Aorta (tissue), 5 donors: ENCODE data around the gene HSPB9. TPM values are rescaled to one million over a fixed set of nuclear protein-coding genes. Genes with fewer than 3 reads are reported as not detected.

Source experiments
- ATAC-seq: fragments of 200-7000 bp; cut with Tn5 transposase; one replicate; pipeline ENCODE4 v1.9.1; 2022; ENCODE audit warnings: moderate library complexity; ENCODE audit not compliant: low FRiP score
- DNase-seq, 2 donors: peaks; one replicate each; pipeline ENCODE4 v3.0.0-alpha.2; 2020
- H3K27ac ChIP-seq, 2 donors: one replicate each; pipeline ENCODE4 v1.5.1; 2013; ENCODE audit warnings: low read length in 2 of 2, mild to moderate bottlenecking in 2 of 2, moderate library complexity in 2 of 2, control low read depth in 1 of 2, inconsistent platforms in 1 of 2, low read depth in 1 of 2
- H3K27me3 ChIP-seq, 2 donors: one replicate each; pipeline ENCODE4 v1.6.1; 2013; ENCODE audit warnings: control low read depth in 1 of 2, low read length in 1 of 2, mild to moderate bottlenecking in 1 of 2, moderate library complexity in 1 of 2; ENCODE audit not compliant: insufficient read depth in 2 of 2, control insufficient read depth in 1 of 2
- H3K36me3 ChIP-seq, 2 donors: one replicate each; pipeline ENCODE4 v1.6.1; 2013; ENCODE audit warnings: control low read depth in 1 of 2, low read length in 1 of 2, mild to moderate bottlenecking in 1 of 2; ENCODE audit not compliant: insufficient read depth in 2 of 2, control insufficient read depth in 1 of 2
- H3K4me1 ChIP-seq, 2 donors: one replicate each; pipeline ENCODE4 v1.6.1; 2013; ENCODE audit warnings: low read length in 2 of 2, control low read depth in 1 of 2, mild to moderate bottlenecking in 1 of 2, moderate library complexity in 1 of 2; ENCODE audit not compliant: insufficient read depth in 2 of 2, control insufficient read depth in 1 of 2
- H3K4me3 ChIP-seq, 2 donors: one replicate each; pipeline ENCODE4 v1.5.1; 2013; ENCODE audit warnings: low read length in 2 of 2, control low read depth in 1 of 2, mild to moderate bottlenecking in 1 of 2
- H3K9me3 ChIP-seq: one replicate; pipeline ENCODE4 v1.6.1; 2013; ENCODE audit warnings: mild to moderate bottlenecking, low read length; ENCODE audit not compliant: control insufficient read depth
- WGBS, 2 donors: extraction: QIAGEN DNeasy Blood & Tissue Kit; methylation state at CpG; one replicate each; pipeline ENCODE4 v1.1.7; 2013; 5-methylcytosine and 5-hydroxymethylcytosine counted together
- intact Hi-C, 2 donors: fragments of 100-400 bp; cut with DNase I; formaldehyde crosslinking; loops; one replicate each; pipeline versions ENCODE4 v1.14.2 to v1.15.0; 2022
- polyA plus RNA-seq, 2 donors: library from polyadenylated mRNA; stranded (reverse); fragments of 200-250 nt; gene quantifications; one replicate each; pipeline ENCODE4 v1.2.3, GENCODE V29; 2013
- total RNA-seq, 2 donors: library from RNA; stranded (reverse); fragmentation: NEBNext Ultra II Directional; extraction: Animal tissue kit (Norgen Biotek cat#: 25700); gene quantifications; one replicate each; pipeline ENCODE4 v1.2.1, GENCODE V29; 2021
- donor health status: healthy with polysubstance abuse.
- donor health status: Bipolar disorder and iron deficiency.
- donor health status: DM: no; HTN: no; CAD: no.
- donor health status: DM: no; HTN: no; CAD: no.
- donor health status: DM: yes; HTN: yes; CAD: no.

Gene HSPB9
- total and polyA plus RNA-seq, 4 donors: 0.15 to 0.63 TPM; not detected in 2

DNA sequence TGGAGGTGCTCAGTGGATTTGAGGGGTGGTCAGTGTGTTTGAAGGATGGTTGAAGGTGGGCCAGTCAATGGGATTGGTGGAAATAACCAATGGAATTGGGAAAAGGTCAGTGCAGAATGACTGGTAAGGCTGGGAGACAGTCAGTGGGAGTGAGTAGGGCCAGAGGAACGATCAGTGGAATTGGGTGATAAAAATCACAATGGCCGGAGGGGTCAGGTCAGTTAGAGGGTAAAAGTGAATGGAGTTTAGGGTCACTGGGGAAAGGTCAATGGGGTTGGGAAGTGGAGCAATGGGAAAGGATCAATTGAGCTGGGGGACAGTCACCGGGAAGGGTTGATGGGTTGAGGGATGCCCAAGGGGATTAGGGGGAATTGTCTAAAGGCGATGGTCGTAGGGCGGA is 43.1 kb downstream of the HSPB9 start:
- DNase-seq (no peak), ATAC-seq (no peak)
- H3K36me3 ChIP-seq: no peaks in the 10 kb centered on the region
- WGBS, 2 donors: 79 to 87% methylated on average over 6 of the region's 6 CpGs
- no peak overlapping the region for H3K27ac ChIP-seq
- no peaks in the 10 kb centered on the region for H3K4me1 ChIP-seq
- H3K4me3 ChIP-seq: no peak overlapping the region
- H3K27me3 ChIP-seq: no peaks in the 10 kb centered on the region
- no peaks in the 10 kb centered on the region for H3K9me3 ChIP-seq
- intact Hi-C loops: no loop called here

DNA sequence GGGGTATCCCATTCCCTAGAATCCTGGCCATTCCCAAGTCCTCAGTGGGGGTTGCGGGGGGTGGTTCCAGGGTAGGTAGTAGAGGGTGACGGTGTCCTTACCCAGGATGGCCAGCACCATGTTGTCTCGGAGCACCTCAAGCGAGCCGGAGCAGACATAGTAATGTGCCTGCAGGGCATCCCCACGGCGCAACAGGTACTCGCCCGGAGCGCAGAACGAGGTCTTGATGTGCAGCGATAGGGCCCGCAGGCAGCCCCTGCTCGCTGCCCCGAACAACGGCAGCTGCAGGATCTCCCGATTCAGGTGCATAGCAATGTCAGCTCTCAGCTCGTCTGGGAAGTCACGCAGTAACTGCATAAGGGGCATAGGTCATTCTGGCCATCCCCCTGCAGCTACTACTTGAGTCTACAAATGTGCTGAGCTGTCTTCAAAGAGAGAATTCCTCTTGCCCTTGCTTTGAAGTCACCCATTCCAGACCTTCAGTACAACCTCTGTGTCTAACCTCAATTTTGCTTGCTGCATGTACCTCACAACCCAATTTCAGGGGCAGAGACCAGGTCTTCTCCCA is 43.7 kb downstream of the HSPB9 start:
- no peak for ATAC-seq
- intact Hi-C loops: no loop called here

DNA sequence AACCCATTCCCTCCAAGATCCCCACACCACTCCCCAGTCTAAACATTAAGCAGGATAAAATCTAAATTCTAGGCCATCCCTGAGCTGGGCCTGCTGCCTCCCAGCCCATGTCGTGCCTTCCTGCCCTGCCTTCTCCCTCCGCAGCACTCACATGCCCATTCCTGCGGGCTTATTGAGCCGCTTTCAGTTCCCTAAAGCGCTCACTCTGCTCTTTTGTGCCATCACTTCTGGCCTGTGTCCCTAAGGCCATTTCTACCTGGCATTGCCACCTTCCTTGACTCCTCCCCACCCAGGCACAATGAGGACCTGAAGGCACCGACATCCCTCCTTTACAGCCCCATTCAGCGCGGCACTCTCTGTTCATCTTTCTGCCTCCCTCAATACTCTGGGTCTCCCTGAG is 45.2 kb downstream of the HSPB9 start:
- Histone ChIP-seq H3K36me3 (no peaks in the 10 kb centered on the region), H3K4me3 (no peak overlapping the region), H3K9me3 (no peaks in the 10 kb centered on the region), H3K4me1 (no peaks in the 10 kb centered on the region), H3K27ac (no peak overlapping the region), H3K27me3 (no peaks in the 10 kb centered on the region)
- DNase-seq (no peak), ATAC-seq (no peak)
- intact Hi-C loops: no loop called here
- WGBS, 2 donors: 89 to 91% methylated on average over 8 of the region's 8 CpGs

More for the DNA sequence above, 43.7 kb downstream of the HSPB9 start:
- DNase-seq: no peak
- Histone ChIP-seq H3K27me3 (no peaks in the 10 kb centered on the region), H3K4me1 (no peaks in the 10 kb centered on the region), H3K4me3 (no peak overlapping the region), H3K9me3 (no peaks in the 10 kb centered on the region), H3K27ac (no peak overlapping the region), H3K36me3 (no peaks in the 10 kb centered on the region)
- 89 to 90% methylated on average over 19 of the region's 19 CpGs for WGBS, 2 donors

DNA sequence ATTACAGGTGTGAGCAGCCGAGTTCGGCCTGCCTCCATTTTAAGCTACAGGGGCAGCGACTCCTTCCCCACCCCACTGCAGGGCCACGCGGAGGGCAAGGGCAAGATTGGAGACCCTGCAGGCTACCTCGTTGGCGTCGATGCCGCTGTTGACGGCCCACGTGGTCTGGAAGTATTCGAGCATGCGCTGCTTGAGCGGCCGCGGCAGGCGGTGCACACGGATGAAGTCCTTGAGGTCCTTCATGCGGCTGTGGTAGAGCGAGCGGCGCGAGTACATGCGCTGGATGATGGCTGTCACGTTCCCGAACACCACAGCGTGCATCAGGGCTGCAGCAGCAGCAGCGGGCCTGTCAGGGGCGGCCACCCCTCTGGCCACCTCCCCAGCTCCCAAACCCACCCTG is 46.7 kb downstream of the HSPB9 start:
- Histone ChIP-seq H3K4me3 (no peak overlapping the region), H3K27ac (no peak overlapping the region), H3K4me1 (no peaks in the 10 kb centered on the region), H3K9me3 (no peaks in the 10 kb centered on the region), H3K27me3 (no peaks in the 10 kb centered on the region), H3K36me3 (no peaks in the 10 kb centered on the region)
- ATAC-seq: no peak
- no peak for DNase-seq
- intact Hi-C loops: no loop called here
- 92 to 93% methylated on average over 29 of the region's 29 CpGs for WGBS, 2 donors

DNA sequence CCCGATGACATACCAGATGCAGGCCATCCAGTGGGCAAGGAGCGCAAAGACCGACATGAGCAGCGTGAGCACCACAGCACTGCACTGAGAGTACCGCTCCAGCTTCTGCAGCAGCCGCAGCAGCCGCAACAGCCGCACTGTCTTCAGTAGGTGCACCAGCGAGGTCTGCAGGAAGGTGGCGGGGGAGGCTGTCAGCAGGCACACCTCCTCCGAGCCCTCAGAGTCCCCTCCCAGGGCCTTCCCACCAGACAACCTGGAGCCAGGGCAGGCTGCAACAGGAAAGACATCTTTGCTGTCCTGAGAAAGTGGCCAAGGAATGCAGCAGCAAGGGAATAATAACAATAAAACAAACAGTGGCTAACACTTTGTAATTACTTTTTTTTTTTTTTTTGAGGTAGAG is 49.2 kb downstream of the HSPB9 start:
- H3K36me3 ChIP-seq: no peaks in the 10 kb centered on the region
- H3K27ac ChIP-seq: no peak overlapping the region
- H3K4me3 ChIP-seq: no peak overlapping the region
- ATAC-seq: no peak
- DNase-seq: no peak
- no peaks in the 10 kb centered on the region for H3K9me3 ChIP-seq
- 54 to 58% methylated on average over 11 of the region's 11 CpGs for WGBS, 2 donors
- intact Hi-C loops: no loop called here
- H3K4me1 ChIP-seq: no peaks in the 10 kb centered on the region
- no peaks in the 10 kb centered on the region for H3K27me3 ChIP-seq

Other genes with a start within 250 kb of the HSPB9 start
- gene ACLY, start 203.9 kb upstream of the HSPB9 start, total RNA-seq: 100 to 1,000 TPM in 1 of 2 donors, 10 to 100 TPM in 1; 84.5 to 106 TPM
- 10 to 100 TPM; 14.8 to 26.4 TPM for gene ACLY, start 203.9 kb upstream of the HSPB9 start, polyA plus RNA-seq
- 1 to 10 TPM in 1 of 2 donors, under 1 TPM in 1; 0.81 to 1.4 TPM for gene ODAD4, start 192.2 kb upstream of the HSPB9 start, total RNA-seq
- gene ODAD4, start 192.2 kb upstream of the HSPB9 start, polyA plus RNA-seq: 1 to 10 TPM; 2.4 to 3.8 TPM
- 10 to 100 TPM; 50.2 to 59.3 TPM for gene CNP, start 156.0 kb upstream of the HSPB9 start, total RNA-seq
- 10 to 100 TPM; 15.5 to 36.4 TPM for gene CNP, start 156.0 kb upstream of the HSPB9 start, polyA plus RNA-seq
- 10 to 100 TPM; 68.2 to 84.2 TPM for gene DNAJC7, start 105.4 kb upstream of the HSPB9 start, total RNA-seq
- 10 to 100 TPM; 74.3 to 74.4 TPM for gene DNAJC7, start 105.4 kb upstream of the HSPB9 start, polyA plus RNA-seq
- 10 to 100 TPM; 25.3 to 28.5 TPM for gene NKIRAS2, start 102.7 kb upstream of the HSPB9 start, total RNA-seq
- gene NKIRAS2, start 102.7 kb upstream of the HSPB9 start, polyA plus RNA-seq: 10 to 100 TPM; 23.0 to 25.3 TPM
- gene C17orf113, start 72.2 kb upstream of the HSPB9 start, total RNA-seq: under 1 TPM; 0.32 to 0.96 TPM
- under 1 TPM; 0.50 to 0.74 TPM for gene C17orf113, start 72.2 kb upstream of the HSPB9 start, polyA plus RNA-seq
- not detected for gene ZNF385C, start 24.3 kb upstream of the HSPB9 start, total RNA-seq
- under 1 TPM in 1 of 2 donors, not detected in 1; 0.49 TPM for gene ZNF385C, start 24.3 kb upstream of the HSPB9 start, polyA plus RNA-seq
- 10 to 100 TPM; 11.6 to 24.5 TPM for gene DHX58, start 10.1 kb upstream of the HSPB9 start, total RNA-seq
- gene DHX58, start 10.1 kb upstream of the HSPB9 start, polyA plus RNA-seq: 10 to 100 TPM in 1 of 2 donors, 1 to 10 TPM in 1; 3.6 to 45.5 TPM
- gene KAT2A, start 1.4 kb upstream of the HSPB9 start, total RNA-seq: 10 to 100 TPM; 24.8 to 49.3 TPM
- 100 to 1,000 TPM in 1 of 2 donors, 1 to 10 TPM in 1; 8.9 to 109 TPM for gene KAT2A, start 1.4 kb upstream of the HSPB9 start, polyA plus RNA-seq
- 100 to 1,000 TPM; 109 to 130 TPM for gene RAB5C, start 32.2 kb downstream of the HSPB9 start, total RNA-seq
- gene RAB5C, start 32.2 kb downstream of the HSPB9 start, polyA plus RNA-seq: 100 to 1,000 TPM; 122 to 156 TPM
- under 1 TPM; 0.15 to 0.32 TPM for gene KCNH4, start 58.3 kb downstream of the HSPB9 start, total RNA-seq
- not detected for gene KCNH4, start 58.3 kb downstream of the HSPB9 start, polyA plus RNA-seq
- not detected for gene HCRT, start 62.6 kb downstream of the HSPB9 start, total RNA-seq
- not detected for gene HCRT, start 62.6 kb downstream of the HSPB9 start, polyA plus RNA-seq
- gene GHDC, start 71.7 kb downstream of the HSPB9 start, total RNA-seq: 10 to 100 TPM; 17.3 to 26.0 TPM
- gene GHDC, start 71.7 kb downstream of the HSPB9 start, polyA plus RNA-seq: 10 to 100 TPM; 13.1 to 27.5 TPM
- gene STAT5B, start 153.6 kb downstream of the HSPB9 start, total RNA-seq: 100 to 1,000 TPM in 1 of 2 donors, 10 to 100 TPM in 1; 78.0 to 106 TPM
- gene STAT5B, start 153.6 kb downstream of the HSPB9 start, polyA plus RNA-seq: 10 to 100 TPM; 18.0 to 54.6 TPM
- gene STAT5A, start 165.7 kb downstream of the HSPB9 start, total RNA-seq: 10 to 100 TPM; 42.1 to 63.2 TPM
- gene STAT5A, start 165.7 kb downstream of the HSPB9 start, polyA plus RNA-seq: 10 to 100 TPM; 10.9 to 20.8 TPM